Sigmoid colon (tissue), 4 donors: Measurements from ENCODE around the gene CD80.
"Not testable (repeated sequence)": the region's sequence is repeated elsewhere in the genome, so short reads cannot be mapped to it uniquely, and the experiment has no call there.

Experiments
- EP300 ChIP-seq, 4 donors: sonication (generic); formaldehyde crosslinking; IDR thresholded peaks; one replicate each; pipeline ENCODE4 v1.6.1; 2017; ENCODE audit warnings: antibody characterized with exemption in 4 of 4
- TF ChIP-seq, protein P1 (sequence below), 4 experiments: fragments of 450-650 bp in 3 of 4; fragments of 200-600 bp in 1 of 4; IDR thresholded peaks; one replicate each; pipeline ENCODE4 v1.5.1; 2016 to 2019; ENCODE audit warnings: antibody characterized with exemption in 4 of 4, mild to moderate bottlenecking in 3 of 4, moderate library complexity in 2 of 4

DNA sequence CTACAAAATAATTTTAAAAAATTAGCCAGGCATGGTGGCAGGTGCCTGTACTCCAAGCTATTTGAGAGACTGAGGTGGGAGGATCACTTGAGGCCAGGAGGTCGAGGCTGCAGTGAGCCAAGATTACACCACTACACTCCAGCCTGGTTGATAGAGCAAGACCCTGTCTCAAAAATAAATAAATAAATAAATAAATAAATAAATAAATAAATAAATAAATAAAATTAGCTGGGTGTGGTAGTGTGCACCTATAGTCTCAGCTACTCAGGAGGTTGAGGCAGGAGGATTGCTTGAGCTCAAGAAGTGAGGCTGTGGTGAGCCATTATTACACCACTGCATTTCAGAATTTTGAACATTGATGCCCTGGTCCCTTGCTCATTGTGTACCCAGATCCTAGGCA, 35.5 kb upstream of the CD80 start:
- TF ChIP-seq, protein P1, sequence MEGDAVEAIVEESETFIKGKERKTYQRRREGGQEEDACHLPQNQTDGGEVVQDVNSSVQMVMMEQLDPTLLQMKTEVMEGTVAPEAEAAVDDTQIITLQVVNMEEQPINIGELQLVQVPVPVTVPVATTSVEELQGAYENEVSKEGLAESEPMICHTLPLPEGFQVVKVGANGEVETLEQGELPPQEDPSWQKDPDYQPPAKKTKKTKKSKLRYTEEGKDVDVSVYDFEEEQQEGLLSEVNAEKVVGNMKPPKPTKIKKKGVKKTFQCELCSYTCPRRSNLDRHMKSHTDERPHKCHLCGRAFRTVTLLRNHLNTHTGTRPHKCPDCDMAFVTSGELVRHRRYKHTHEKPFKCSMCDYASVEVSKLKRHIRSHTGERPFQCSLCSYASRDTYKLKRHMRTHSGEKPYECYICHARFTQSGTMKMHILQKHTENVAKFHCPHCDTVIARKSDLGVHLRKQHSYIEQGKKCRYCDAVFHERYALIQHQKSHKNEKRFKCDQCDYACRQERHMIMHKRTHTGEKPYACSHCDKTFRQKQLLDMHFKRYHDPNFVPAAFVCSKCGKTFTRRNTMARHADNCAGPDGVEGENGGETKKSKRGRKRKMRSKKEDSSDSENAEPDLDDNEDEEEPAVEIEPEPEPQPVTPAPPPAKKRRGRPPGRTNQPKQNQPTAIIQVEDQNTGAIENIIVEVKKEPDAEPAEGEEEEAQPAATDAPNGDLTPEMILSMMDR (IDR thresholded peaks at IDR 0.05) = not testable (repeated sequence)
- not testable (repeated sequence) for TF ChIP-seq EP300 (IDR thresholded peaks at IDR 0.05)
